Thoracic aorta (tissue), 2 donors: ENCODE data around the gene MAOA. TPM values are rescaled to one million over a fixed set of nuclear protein-coding genes. Genes with fewer than 3 reads are reported as not detected.
"Not testable (repeated sequence)": the region's sequence is repeated elsewhere in the genome, so short reads cannot be mapped to it uniquely, and the experiment has no call there.

Experiments used
- ATAC-seq: fragments of 150-250 bp; one replicate; pipeline ENCODE4 v1.8.0; 2017; ENCODE audit warnings: low read depth; ENCODE audit not compliant: insufficient number of reproducible peaks, low FRiP score
- DNase-seq: peaks from one replicate; pipeline ENCODE4 v3.0.0-alpha.2; 2020; ENCODE audit warnings: low spot score
- H3K27ac ChIP-seq, 2 donors: fragments of 200-600 bp; sonication (generic); 1 replicate in 1 of 2; 2 replicates in 1 of 2; pipeline ENCODE4 v1.5.1; 2016; ENCODE audit warnings: mild to moderate bottlenecking in 2 of 2, moderate library complexity in 2 of 2
- H3K27me3 ChIP-seq: fragments of 200-600 bp; sonication (generic); replicated peaks from 2 replicates; pipeline ENCODE4 v1.6.0; 2016; ENCODE audit warnings: mild to moderate bottlenecking; ENCODE audit not compliant: insufficient read depth
- H3K36me3 ChIP-seq: fragments of 200-600 bp; sonication (generic); one replicate; pipeline ENCODE4 v1.5.1; 2016
- H3K4me1 ChIP-seq, 2 donors: fragments of 200-600 bp; sonication (generic); 1 replicate in 1 of 2; 2 replicates in 1 of 2; pipeline versions ENCODE4 v1.5.1 to v1.6.0; 2016; ENCODE audit warnings: low read depth in 2 of 2, mild to moderate bottlenecking in 1 of 2; ENCODE audit not compliant: control insufficient read depth in 1 of 2
- H3K4me3 ChIP-seq: fragments of 200-600 bp; sonication (generic); 2 replicates; pipeline ENCODE4 v1.5.1; 2016; ENCODE audit warnings: mild to moderate bottlenecking
- H3K9me3 ChIP-seq: fragments of 200-600 bp; sonication (generic); 2 replicates; pipeline ENCODE4 v1.5.1; 2016
- total RNA-seq, 2 donors: library from RNA; depleted of rRNA; stranded (reverse); fragments of >200 nt; gene quantifications; one replicate each; pipeline versions ENCODE4 v1.1.0 to v1.2.3, GENCODE V29; 2016
- TF ChIP-seq, protein P1 (sequence below): fragments of 200-600 bp; sonication (generic); IDR thresholded peaks from one replicate; pipeline ENCODE4 v1.5.1; 2019; ENCODE audit warnings: antibody characterized with exemption

MAOA gene
- total RNA-seq, 2 donors from 2014 or later, result 85.1 to 98.2 TPM

DNA sequence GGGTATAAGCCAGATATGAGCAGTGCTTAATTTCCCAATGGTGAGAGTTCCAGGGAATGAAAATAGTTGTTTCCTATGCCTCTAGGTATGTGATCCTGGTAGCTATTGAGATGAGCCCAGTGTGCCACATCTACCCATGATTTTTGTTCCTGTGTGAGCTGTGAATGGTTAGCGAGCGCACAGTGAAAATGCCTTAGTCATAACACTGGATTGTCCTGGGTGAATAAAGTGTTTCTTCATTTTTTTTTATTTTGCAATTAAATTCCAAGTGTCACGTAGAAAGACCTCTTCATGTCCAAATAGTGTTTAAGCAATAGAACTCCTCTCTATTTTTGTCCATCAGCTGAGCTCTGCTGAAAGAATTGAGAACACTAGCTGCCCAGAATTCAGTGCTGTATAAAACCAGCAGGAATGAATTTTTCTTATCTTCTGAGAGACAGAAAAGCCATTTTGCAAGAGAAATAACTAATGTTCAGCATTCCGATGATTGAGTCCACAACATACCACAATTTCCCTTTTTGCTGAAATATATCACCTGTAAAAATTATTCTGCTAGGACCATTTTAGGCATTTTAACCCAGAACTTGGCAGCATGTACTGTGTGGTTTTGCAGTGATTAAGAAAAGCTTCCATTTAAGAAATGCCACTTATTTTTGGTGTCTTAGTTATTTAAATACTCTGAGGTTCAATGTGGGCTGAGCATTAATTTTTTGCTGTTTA is 5.6 kb downstream of the MAOA start:
- no peak for ATAC-seq
- no peaks in the 10 kb centered on the region for H3K9me3 ChIP-seq
- H3K4me1 ChIP-seq, result peaks cover 3 to 12% of the 10 kb centered on the region in 2 donors
- no peak for DNase-seq
- H3K36me3 ChIP-seq, result no peaks in the 10 kb centered on the region
- no peaks in the 10 kb centered on the region for H3K27me3 ChIP-seq
- H3K4me3 ChIP-seq, result peak overlapping the region; percentile 33
- H3K27ac ChIP-seq, result peak overlapping the region; percentile 38 to 61
- TF ChIP-seq, protein P1, sequence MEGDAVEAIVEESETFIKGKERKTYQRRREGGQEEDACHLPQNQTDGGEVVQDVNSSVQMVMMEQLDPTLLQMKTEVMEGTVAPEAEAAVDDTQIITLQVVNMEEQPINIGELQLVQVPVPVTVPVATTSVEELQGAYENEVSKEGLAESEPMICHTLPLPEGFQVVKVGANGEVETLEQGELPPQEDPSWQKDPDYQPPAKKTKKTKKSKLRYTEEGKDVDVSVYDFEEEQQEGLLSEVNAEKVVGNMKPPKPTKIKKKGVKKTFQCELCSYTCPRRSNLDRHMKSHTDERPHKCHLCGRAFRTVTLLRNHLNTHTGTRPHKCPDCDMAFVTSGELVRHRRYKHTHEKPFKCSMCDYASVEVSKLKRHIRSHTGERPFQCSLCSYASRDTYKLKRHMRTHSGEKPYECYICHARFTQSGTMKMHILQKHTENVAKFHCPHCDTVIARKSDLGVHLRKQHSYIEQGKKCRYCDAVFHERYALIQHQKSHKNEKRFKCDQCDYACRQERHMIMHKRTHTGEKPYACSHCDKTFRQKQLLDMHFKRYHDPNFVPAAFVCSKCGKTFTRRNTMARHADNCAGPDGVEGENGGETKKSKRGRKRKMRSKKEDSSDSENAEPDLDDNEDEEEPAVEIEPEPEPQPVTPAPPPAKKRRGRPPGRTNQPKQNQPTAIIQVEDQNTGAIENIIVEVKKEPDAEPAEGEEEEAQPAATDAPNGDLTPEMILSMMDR, result no peak

GRCh38 chrX:43663173-43663572 is 7.1 kb downstream of the MAOA start:
- DNase-seq (no peak), ATAC-seq (no peak)
- Histone ChIP-seq H3K36me3 (no peaks in the 10 kb centered on the region), H3K27ac (no peak overlapping the region), H3K4me3 (no peak overlapping the region), H3K9me3 (no peaks in the 10 kb centered on the region), H3K27me3 (no peaks in the 10 kb centered on the region), H3K4me1 (peaks cover 3 to 12% of the 10 kb centered on the region in 2 donors)
- TF ChIP-seq, protein P1, result no peak

- no peaks in the 10 kb centered on the region for H3K27me3 ChIP-seq
- no peak overlapping the region for H3K4me3 ChIP-seq
- peaks cover 6 to 12% of the 10 kb centered on the region in 2 donors for H3K4me1 ChIP-seq
- no peak for DNase-seq
- no peak for ATAC-seq
- TF ChIP-seq, protein P1, result no peak
- no peaks in the 10 kb centered on the region for H3K36me3 ChIP-seq
- no peak overlapping the region for H3K27ac ChIP-seq
- no peaks in the 10 kb centered on the region for H3K9me3 ChIP-seq
Observed at GRCh38 chrX:43664258-43664657, 8.2 kb downstream of the MAOA start.

DNA sequence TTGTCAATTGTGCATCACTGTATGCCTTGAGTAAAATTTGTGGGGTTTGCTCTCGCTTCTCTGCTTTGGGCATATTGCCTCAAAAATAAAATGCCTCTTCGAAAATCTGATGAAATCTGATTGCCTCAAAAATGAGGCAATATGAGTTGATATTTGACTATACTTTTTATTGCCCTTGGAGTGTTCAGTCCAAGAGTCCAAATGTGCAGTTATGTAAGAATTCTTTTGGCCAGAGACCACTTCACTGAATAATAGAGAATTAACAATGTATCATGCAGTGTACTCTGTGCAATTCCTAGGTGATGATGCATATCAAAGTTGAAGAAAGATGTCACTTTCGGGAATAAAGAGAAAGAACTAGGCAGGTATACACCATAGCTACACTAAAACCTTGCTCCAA is 8.6 kb downstream of the MAOA start:
- DNase-seq (no peak), ATAC-seq (no peak)
- H3K9me3 ChIP-seq, result no peaks in the 10 kb centered on the region
- H3K27ac ChIP-seq, result no peak overlapping the region
- peaks cover 6 to 12% of the 10 kb centered on the region in 2 donors for H3K4me1 ChIP-seq
- no peak overlapping the region for H3K4me3 ChIP-seq
- TF ChIP-seq, protein P1, result no peak
- H3K27me3 ChIP-seq, result no peaks in the 10 kb centered on the region
- H3K36me3 ChIP-seq, result no peaks in the 10 kb centered on the region

DNA sequence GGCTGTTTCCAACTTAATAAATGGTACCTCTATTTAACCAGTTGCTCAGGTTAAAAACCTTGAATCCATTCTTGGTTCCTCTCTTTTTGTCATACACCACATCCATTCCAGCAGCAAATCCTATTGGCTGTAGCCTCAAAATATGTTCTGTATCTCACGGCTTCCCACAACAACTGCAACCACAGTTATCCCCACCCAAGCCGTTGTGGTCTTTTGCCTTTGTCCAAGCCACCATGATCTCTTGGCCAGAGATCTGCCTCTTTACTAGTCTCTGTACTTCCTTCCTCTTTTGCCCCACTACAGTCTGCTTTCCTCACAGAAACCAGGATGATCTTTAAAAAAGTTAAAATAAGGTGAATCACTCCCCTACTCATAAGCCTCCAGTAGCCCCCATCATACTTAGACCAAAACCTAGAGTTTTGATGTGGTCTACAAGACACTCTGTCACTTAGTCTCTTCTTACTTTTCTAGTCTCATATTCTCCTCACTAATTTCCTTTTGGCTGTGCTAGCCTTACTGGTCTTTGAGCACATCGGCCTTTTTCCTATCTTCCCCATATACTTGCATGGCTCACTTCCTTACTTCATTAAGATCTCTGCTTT is 10.3 kb downstream of the MAOA start:
- Histone ChIP-seq H3K36me3 (no peaks in the 10 kb centered on the region), H3K4me1 (peaks cover 2 to 4% of the 10 kb centered on the region in 2 donors), H3K27me3 (no peaks in the 10 kb centered on the region), H3K27ac (no peak overlapping the region), H3K9me3 (no peaks in the 10 kb centered on the region), H3K4me3 (no peak overlapping the region)
- TF ChIP-seq, protein P1, result no peak
- ATAC-seq (no peak), DNase-seq (no peak)

GRCh38 chrX:43675965-43676628 is 20.0 kb downstream of the MAOA start:
- DNase-seq, H3K36me3 ChIP-seq, H3K27me3 ChIP-seq, H3K27ac ChIP-seq, H3K4me3 ChIP-seq, ATAC-seq, H3K9me3 ChIP-seq, H3K4me1 ChIP-seq: not testable (repeated sequence)
